Measurements from ENCODE around the gene WASF2.

The WASF2 gene

GRCh38 chr1:27356277-27356618, 133.7 kb downstream of the WASF2 start:
- Histone ChIP-seq H2AFZ (ENCODE audit: low read length) (no peak overlapping the region), H3K36me3 (replicated peaks in 1 of 2; ENCODE audit: control insufficient read depth in 2 of 2, insufficient read depth in 2 of 2, low read length in 2 of 2) (peaks cover 3 to 57% of the 10 kb centered on the region in 2 donors), H3K27me3 (ENCODE audit: control insufficient read depth in 3 of 3, insufficient read depth in 3 of 3, low read depth in 1 of 3, low read length in 3 of 3) (peaks cover 0 to 35% (median 9%) of the 10 kb centered on the region in 3 experiments), H2AK5ac (ENCODE audit: low read depth, low read length) (peak overlapping the region; percentile 93), H2BK120ac (ENCODE audit: low read depth, low read length) (no peak overlapping the region), H3K4ac (ENCODE audit: low read length) (no peak overlapping the region), H3K4me2 (ENCODE audit: insufficient read depth, low read length, poor library complexity, severe bottlenecking) (no peak overlapping the region), H3K27ac (replicated peaks; ENCODE audit: low read length) (no peak overlapping the region), H4K91ac (ENCODE audit: low read depth, low read length, poor library complexity) (no peak overlapping the region), H2BK15ac (ENCODE audit: low read length) (peak overlapping the region; percentile 42), H3K14ac (ENCODE audit: low read length) (no peak overlapping the region), H3K9me3 (replicated peaks in 1 of 2; ENCODE audit: control insufficient read depth in 2 of 2, insufficient read depth in 1 of 2, low read depth in 1 of 2, low read length in 2 of 2) (no peaks in the 10 kb centered on the region), H3K18ac (ENCODE audit: low read length) (no peak overlapping the region), H2BK5ac (ENCODE audit: low read length) (peak overlapping the region; percentile 45), H3K4me1 (ENCODE audit: control insufficient read depth in 2 of 2, insufficient read depth in 1 of 2, low read depth in 1 of 2, low read length in 2 of 2) (peaks cover 3 to 16% of the 10 kb centered on the region in 2 donors), H3K4me3 (ENCODE audit: low read length in 2 of 2) (no peak overlapping the region), H2BK12ac (ENCODE audit: low read length) (no peak overlapping the region), H3K79me1 (ENCODE audit: low read depth, low read length) (no peaks in the 10 kb centered on the region), H3K23ac (ENCODE audit: low read depth, low read length, poor library complexity) (no peak overlapping the region), H4K8ac (ENCODE audit: low read depth, low read length) (no peak overlapping the region), H3K9ac (ENCODE audit: low read depth, low read length, poor library complexity) (no peak overlapping the region)
- WGBS, 2 donors (ENCODE audit: extremely low coverage in 2 of 2, insufficient read length in 2 of 2, insufficient replicate concordance in 1 of 2) = no CpG with 5 or more reads among the region's 13 CpGs
- DNase-seq (ENCODE audit: low spot score) = no peak

- no peak overlapping the region for H2BK5ac ChIP-seq (ENCODE audit: low read length)
- no peak overlapping the region for H3K4me2 ChIP-seq (ENCODE audit: insufficient read depth, low read length, poor library complexity, severe bottlenecking)
- no peaks in the 10 kb centered on the region for H3K9me3 ChIP-seq (replicated peaks in 1 of 2; ENCODE audit: control insufficient read depth in 2 of 2, insufficient read depth in 1 of 2, low read depth in 1 of 2, low read length in 2 of 2)
- no peak overlapping the region for H2BK12ac ChIP-seq (ENCODE audit: low read length)
- no peak overlapping the region for H4K8ac ChIP-seq (ENCODE audit: low read depth, low read length)
- no peak overlapping the region for H3K9ac ChIP-seq (ENCODE audit: low read depth, low read length, poor library complexity)
- no peak overlapping the region for H3K4ac ChIP-seq (ENCODE audit: low read length)
- no peak overlapping the region for H2AFZ ChIP-seq (ENCODE audit: low read length)
- H3K4me1 ChIP-seq (ENCODE audit: control insufficient read depth in 2 of 2, insufficient read depth in 1 of 2, low read depth in 1 of 2, low read length in 2 of 2) = peaks cover 6 to 15% of the 10 kb centered on the region in 2 donors
- no peak overlapping the region for H3K4me3 ChIP-seq (ENCODE audit: low read length in 2 of 2)
- no peak for DNase-seq (ENCODE audit: low spot score)
- H2BK120ac ChIP-seq (ENCODE audit: low read depth, low read length) = no peak overlapping the region
- H3K23ac ChIP-seq (ENCODE audit: low read depth, low read length, poor library complexity) = no peak overlapping the region
- no peak overlapping the region for H3K27ac ChIP-seq (replicated peaks; ENCODE audit: low read length)
- no CpG with 5 or more reads among the region's 5 CpGs for WGBS, 2 donors (ENCODE audit: extremely low coverage in 2 of 2, insufficient read length in 2 of 2, insufficient replicate concordance in 1 of 2)
- no peak overlapping the region for H2AK5ac ChIP-seq (ENCODE audit: low read depth, low read length)
- H3K79me1 ChIP-seq (ENCODE audit: low read depth, low read length) = no peaks in the 10 kb centered on the region
- H4K91ac ChIP-seq (ENCODE audit: low read depth, low read length, poor library complexity) = no peak overlapping the region
- peaks cover 3 to 55% of the 10 kb centered on the region in 2 donors for H3K36me3 ChIP-seq (replicated peaks in 1 of 2; ENCODE audit: control insufficient read depth in 2 of 2, insufficient read depth in 2 of 2, low read length in 2 of 2)
- peaks cover 0 to 30% (median 6%) of the 10 kb centered on the region in 3 experiments for H3K27me3 ChIP-seq (ENCODE audit: control insufficient read depth in 3 of 3, insufficient read depth in 3 of 3, low read depth in 1 of 3, low read length in 3 of 3)
- H3K18ac ChIP-seq (ENCODE audit: low read length) = no peak overlapping the region
- no peak overlapping the region for H2BK15ac ChIP-seq (ENCODE audit: low read length)
- H3K14ac ChIP-seq (ENCODE audit: low read length) = no peak overlapping the region
These were observed 134.3 kb downstream of the WASF2 start for GRCh38 chr1:27355683-27356082.

Data from neuronal stem cell (in vitro differentiated cells).